Uterus (tissue), 2 donors: Measurements from ENCODE around the gene MAZ.

Source experiments
- POLR2A ChIP-seq, 2 donors: fragments of 450-650 bp; IDR thresholded peaks; one replicate each; pipeline ENCODE4 v1.6.1; 2016; ENCODE audit warnings: antibody characterized with exemption in 2 of 2, mild to moderate bottlenecking in 1 of 2, moderate library complexity in 1 of 2
- TF ChIP-seq, protein P1 (sequence below), 4 experiments: fragments of 200-600 bp in 2 of 4; fragments of 450-650 bp in 2 of 4; sonication (generic) in 2 of 4; IDR thresholded peaks; one replicate each; pipeline ENCODE4 v1.5.1; 2016 to 2019; ENCODE audit warnings: antibody characterized with exemption in 4 of 4, mild to moderate bottlenecking in 2 of 4, moderate library complexity in 1 of 4

- TF ChIP-seq, protein P1, sequence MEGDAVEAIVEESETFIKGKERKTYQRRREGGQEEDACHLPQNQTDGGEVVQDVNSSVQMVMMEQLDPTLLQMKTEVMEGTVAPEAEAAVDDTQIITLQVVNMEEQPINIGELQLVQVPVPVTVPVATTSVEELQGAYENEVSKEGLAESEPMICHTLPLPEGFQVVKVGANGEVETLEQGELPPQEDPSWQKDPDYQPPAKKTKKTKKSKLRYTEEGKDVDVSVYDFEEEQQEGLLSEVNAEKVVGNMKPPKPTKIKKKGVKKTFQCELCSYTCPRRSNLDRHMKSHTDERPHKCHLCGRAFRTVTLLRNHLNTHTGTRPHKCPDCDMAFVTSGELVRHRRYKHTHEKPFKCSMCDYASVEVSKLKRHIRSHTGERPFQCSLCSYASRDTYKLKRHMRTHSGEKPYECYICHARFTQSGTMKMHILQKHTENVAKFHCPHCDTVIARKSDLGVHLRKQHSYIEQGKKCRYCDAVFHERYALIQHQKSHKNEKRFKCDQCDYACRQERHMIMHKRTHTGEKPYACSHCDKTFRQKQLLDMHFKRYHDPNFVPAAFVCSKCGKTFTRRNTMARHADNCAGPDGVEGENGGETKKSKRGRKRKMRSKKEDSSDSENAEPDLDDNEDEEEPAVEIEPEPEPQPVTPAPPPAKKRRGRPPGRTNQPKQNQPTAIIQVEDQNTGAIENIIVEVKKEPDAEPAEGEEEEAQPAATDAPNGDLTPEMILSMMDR (IDR thresholded peaks at IDR 0.05) = no peak
- TF ChIP-seq POLR2A (IDR thresholded peaks at IDR 0.05) = no peak
Measured at GRCh38 chr16:29834079-29834478, 27.8 kb downstream of the MAZ start.
